HFFc6 (cell line): ENCODE results near the gene TAX1BP1. TPM values are rescaled to one million over a fixed set of nuclear protein-coding genes. Genes with fewer than 3 reads are reported as not detected.

Experiments
- DNase-seq: peaks from one replicate; pipeline ENCODE4 v3.0.0-alpha.2; 2018
- H3K27ac Mint-ChIP-seq: 2 replicates; pipeline ENCODE4 v1.8.0; 2020; ENCODE audit warnings: mild to moderate bottlenecking, mixed read lengths
- H3K27me3 Mint-ChIP-seq: 2 replicates; pipeline ENCODE4 v1.8.0; 2021; ENCODE audit warnings: mild to moderate bottlenecking, moderate library complexity, mixed read lengths; ENCODE audit not compliant: insufficient read depth
- H3K36me3 Mint-ChIP-seq: 2 replicates; pipeline ENCODE4 v1.8.0; 2021; ENCODE audit warnings: low read depth, mixed read lengths
- H3K4me1 Mint-ChIP-seq: 2 replicates; pipeline ENCODE4 v1.8.0; 2020; ENCODE audit warnings: low read depth, mixed read lengths
- H3K4me3 Mint-ChIP-seq: 2 replicates; pipeline ENCODE4 v1.8.0; 2020; ENCODE audit warnings: mild to moderate bottlenecking, moderate library complexity, mixed read lengths
- H3K9me3 Mint-ChIP-seq: 2 replicates; pipeline ENCODE4 v1.8.0; 2020; ENCODE audit warnings: mild to moderate bottlenecking, mixed read lengths
- total RNA-seq, 6 experiments: library from RNA; stranded (reverse); fragmentation: NEBNext Ultra II Directional; extraction: Animal tissue kit (Norgen Biotek cat#: 25700); gene quantifications; 2 replicates in 1 of 6; 3 replicates in 5 of 6; pipeline ENCODE4 v1.2.3, GENCODE V29; 2021
- TF ChIP-seq, protein P1 (sequence below): fragments of 200-600 bp; sonication (generic); IDR thresholded peaks from 2 replicates; pipeline ENCODE4 v1.5.0; 2021; ENCODE audit warnings: antibody characterized with exemption, mild to moderate bottlenecking

The TAX1BP1 gene
- total RNA-seq, 6 experiments from 2014 or later: 106 to 138 (median 120) TPM

DNA sequence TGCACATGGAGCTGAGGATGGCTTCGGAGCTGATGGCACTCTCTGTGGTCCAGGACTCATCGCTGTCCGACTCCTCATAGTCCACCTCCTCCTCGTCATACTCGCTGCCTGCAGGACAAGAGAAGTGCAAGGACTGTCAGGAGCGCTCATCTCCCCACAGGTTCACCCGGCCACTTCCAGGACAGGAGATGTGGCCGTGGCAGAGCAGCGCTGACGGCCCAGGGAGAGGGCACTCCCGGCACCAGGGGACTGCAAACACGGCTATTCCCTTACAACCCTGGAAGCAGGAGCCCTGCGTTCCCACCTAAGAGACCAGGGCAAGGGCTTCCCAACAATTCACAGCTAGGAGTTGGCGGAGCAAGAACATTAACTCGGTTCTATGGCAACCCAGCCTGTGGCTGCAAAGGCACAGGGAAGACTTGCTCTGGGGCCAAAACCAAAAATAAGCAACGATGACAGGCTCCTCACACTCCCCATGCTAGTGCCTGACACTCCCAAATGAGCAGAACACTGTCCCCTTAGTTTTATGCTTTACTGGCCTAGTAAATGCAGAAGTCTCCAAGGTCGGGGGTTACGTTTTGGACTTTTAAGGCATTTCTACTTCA, 100.9 kb downstream of the TAX1BP1 start:
- 0 out of 2 replicates have a peak, but pooled peaks cover 4% of the 10 kb centered on the region for H3K36me3 Mint-ChIP-seq
- TF ChIP-seq, protein P1, sequence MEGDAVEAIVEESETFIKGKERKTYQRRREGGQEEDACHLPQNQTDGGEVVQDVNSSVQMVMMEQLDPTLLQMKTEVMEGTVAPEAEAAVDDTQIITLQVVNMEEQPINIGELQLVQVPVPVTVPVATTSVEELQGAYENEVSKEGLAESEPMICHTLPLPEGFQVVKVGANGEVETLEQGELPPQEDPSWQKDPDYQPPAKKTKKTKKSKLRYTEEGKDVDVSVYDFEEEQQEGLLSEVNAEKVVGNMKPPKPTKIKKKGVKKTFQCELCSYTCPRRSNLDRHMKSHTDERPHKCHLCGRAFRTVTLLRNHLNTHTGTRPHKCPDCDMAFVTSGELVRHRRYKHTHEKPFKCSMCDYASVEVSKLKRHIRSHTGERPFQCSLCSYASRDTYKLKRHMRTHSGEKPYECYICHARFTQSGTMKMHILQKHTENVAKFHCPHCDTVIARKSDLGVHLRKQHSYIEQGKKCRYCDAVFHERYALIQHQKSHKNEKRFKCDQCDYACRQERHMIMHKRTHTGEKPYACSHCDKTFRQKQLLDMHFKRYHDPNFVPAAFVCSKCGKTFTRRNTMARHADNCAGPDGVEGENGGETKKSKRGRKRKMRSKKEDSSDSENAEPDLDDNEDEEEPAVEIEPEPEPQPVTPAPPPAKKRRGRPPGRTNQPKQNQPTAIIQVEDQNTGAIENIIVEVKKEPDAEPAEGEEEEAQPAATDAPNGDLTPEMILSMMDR: no peak
- no peak overlapping the region for H3K27ac Mint-ChIP-seq
- DNase-seq: no peak
- H3K27me3 Mint-ChIP-seq: peaks cover 12% of the 10 kb centered on the region; the same call in 1 of the 2 replicates
- no peaks in the 10 kb centered on the region for H3K9me3 Mint-ChIP-seq
- H3K4me3 Mint-ChIP-seq: no peak overlapping the region
- peaks cover 15% of the 10 kb centered on the region for H3K4me1 Mint-ChIP-seq

DNA sequence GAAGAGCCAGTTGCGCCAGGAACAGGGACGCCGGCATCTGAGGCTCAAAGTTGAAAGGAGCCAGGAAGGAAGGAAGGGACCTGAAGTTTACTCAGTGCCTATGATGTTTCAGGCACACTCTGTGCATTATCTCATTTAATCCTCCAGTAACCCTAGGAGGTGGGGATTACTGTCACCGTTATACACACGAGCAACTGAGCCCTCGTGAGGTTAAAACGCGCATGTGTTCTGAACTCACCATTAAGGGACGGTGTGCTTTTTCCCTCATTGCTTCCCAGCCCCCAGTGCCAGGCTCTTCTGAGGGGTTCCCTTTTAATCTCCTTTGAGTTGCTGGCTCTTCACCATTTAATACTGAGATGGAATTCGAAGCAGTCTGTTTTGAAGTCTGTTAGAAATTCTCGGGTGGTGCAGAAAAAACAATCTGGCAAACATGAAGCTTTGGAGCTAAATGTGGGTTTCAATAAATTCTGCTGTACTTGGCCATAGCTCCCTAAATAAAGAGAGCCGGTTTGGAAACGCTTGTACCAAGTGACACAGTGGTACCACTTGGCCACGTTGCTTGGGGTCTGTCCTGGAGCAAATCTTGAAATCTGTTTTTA, 102.2 kb downstream of the TAX1BP1 start:
- peaks cover 13% of the 10 kb centered on the region; the same call in 1 of the 2 replicates for H3K27me3 Mint-ChIP-seq
- no peak for DNase-seq
- H3K4me1 Mint-ChIP-seq: peaks cover 15% of the 10 kb centered on the region
- H3K27ac Mint-ChIP-seq: no peak overlapping the region; the same call in 1 of the 2 replicates
- H3K4me3 Mint-ChIP-seq: no peak overlapping the region; the same call in 1 of the 2 replicates
- 0 out of 2 replicates have a peak, but pooled peaks cover 4% of the 10 kb centered on the region for H3K36me3 Mint-ChIP-seq
- TF ChIP-seq, protein P1: no peak
- H3K9me3 Mint-ChIP-seq: no peaks in the 10 kb centered on the region

DNA sequence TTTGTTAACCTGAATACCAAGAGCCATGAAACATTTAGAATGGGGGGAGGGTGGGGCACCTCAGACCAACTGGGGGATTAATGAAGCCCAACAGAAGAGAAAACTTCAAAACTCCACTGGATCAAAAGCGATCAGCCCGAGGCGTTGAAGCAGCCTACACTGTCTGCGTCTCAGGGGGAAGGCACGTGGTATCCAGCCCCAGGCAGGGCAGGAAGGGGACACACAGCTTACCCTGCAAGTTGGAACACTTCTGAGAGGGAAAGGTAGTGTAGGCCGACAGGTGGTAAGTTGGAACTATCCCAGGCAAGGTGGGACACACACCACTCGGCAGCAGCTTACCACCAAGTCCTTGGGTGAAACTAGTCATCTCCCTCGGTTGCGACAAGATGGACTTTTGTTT, 102.9 kb downstream of the TAX1BP1 start:
- Mint-ChIP-seq H3K9me3 (no peaks in the 10 kb centered on the region), H3K27ac (no peak overlapping the region; the same call in 1 of the 2 replicates), H3K4me3 (no peak overlapping the region), H3K36me3 (0 out of 2 replicates have a peak, but pooled peaks cover 4% of the 10 kb centered on the region), H3K27me3 (peaks cover 10% of the 10 kb centered on the region; the same call in 1 of the 2 replicates), H3K4me1 (peaks cover 15% of the 10 kb centered on the region)
- no peak for DNase-seq
- TF ChIP-seq, protein P1: no peak

DNA sequence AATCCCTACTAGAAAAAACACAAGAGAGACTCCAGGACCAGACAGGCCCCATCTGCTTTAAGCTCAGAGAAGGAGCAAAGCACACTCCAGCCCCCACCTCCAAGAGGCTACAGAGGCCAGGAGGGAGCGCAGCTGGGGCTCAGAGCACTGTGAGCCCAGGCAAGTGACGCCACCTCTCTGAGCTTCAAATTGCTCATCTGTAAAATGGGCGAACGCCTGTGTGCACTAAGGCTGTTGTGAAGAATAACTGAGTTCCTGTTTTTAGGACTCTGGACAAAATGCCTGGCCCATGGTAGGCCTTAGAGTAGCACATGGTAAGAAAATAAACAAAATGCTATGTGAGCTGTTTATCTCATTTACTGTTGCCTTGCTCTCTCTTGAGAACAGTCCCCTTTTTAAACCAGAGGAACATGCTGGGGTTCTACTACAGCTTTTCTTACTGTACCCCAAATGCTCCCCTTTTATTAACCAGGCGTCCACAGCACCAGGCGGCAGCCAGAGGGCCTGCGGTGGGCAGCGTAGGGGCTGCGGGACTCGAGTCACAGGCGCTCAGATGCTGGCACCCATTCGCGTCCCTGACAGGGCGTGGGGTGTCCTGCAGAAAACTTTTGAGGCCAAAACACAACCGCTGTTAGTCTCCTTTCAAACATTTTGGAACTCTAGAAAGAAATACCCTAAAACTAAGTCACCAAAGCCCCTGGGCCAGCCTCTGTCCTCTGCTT, 103.8 kb downstream of the TAX1BP1 start:
- DNase-seq: no peak
- Mint-ChIP-seq H3K4me1 (peaks cover 15% of the 10 kb centered on the region), H3K9me3 (no peaks in the 10 kb centered on the region), H3K27me3 (peaks cover 2% of the 10 kb centered on the region; the same call in 1 of the 2 replicates), H3K27ac (no peak overlapping the region), H3K4me3 (no peak overlapping the region), H3K36me3 (0 out of 2 replicates have a peak, but pooled peaks cover 1% of the 10 kb centered on the region)
- TF ChIP-seq, protein P1: no peak

DNA sequence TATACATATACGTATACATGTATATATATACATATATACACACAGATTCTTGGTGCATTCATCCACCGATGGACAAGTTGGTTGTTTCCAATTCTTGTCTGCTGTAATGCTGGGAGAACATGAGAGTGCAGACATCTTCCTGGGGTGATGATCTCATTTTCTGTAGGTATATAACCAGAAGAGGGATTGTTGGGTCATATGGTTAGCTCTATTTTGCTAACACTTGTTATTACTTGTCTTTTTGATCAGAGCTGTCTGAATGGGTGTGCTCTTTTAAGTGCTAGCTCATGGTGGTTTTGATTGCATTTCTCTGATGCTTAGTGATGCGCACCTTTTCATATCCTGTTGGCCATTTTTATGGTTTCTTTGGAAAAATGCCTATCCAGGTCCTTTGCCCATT, 106.4 kb downstream of the TAX1BP1 start:
- Mint-ChIP-seq H3K27me3 (peaks cover 1% of the 10 kb centered on the region; the same call in 1 of the 2 replicates), H3K4me1 (peaks cover 15% of the 10 kb centered on the region), H3K9me3 (no peaks in the 10 kb centered on the region), H3K4me3 (no peak overlapping the region), H3K36me3 (no peaks in the 10 kb centered on the region), H3K27ac (no peak overlapping the region)
- DNase-seq: no peak
- TF ChIP-seq, protein P1: no peak
